Heart right ventricle (tissue), 16 donors: Measurements from ENCODE around the gene CSNK1D. TPM values are rescaled to one million over a fixed set of nuclear protein-coding genes. Genes with fewer than 3 reads are reported as not detected.

Experiments used
- ATAC-seq, 8 donors: fragments of 200-7000 bp; cut with Tn5 transposase; one replicate each; pipeline ENCODE4 v1.9.1; 2020; ENCODE audit warnings: mild to moderate bottlenecking in 8 of 8, moderate library complexity in 8 of 8, moderate number of reproducible peaks in 1 of 8
- DNase-seq, 2 donors: peaks; one replicate each; pipeline ENCODE4 v3.0.0-alpha.2; 2020
- H3K27ac ChIP-seq, 10 donors: fragments of 200-600 bp; sonication (generic) in 2 of 10; one replicate each; pipeline versions ENCODE4 v1.5.0 to v1.8.0; 2020 to 2022; ENCODE audit warnings: mild to moderate bottlenecking in 3 of 10
- H3K27me3 ChIP-seq, 7 donors: fragments of 200-600 bp; one replicate each; pipeline ENCODE4 v1.8.0; 2021 to 2022; ENCODE audit warnings: mild to moderate bottlenecking in 2 of 7
- H3K36me3 ChIP-seq, 9 donors: fragments of 200-600 bp; sonication (generic) in 1 of 9; one replicate each; pipeline versions ENCODE4 v1.5.0 to v1.8.0; 2020 to 2022; ENCODE audit warnings: mild to moderate bottlenecking in 2 of 9
- H3K4me1 ChIP-seq, 9 donors: fragments of 200-600 bp; sonication (generic) in 1 of 9; one replicate each; pipeline versions ENCODE4 v1.5.0 to v1.8.0; 2020 to 2022; ENCODE audit warnings: mild to moderate bottlenecking in 4 of 9
- H3K4me3 ChIP-seq, 10 donors: fragments of 200-600 bp; sonication (generic) in 2 of 10; one replicate each; pipeline versions ENCODE4 v1.5.0 to v1.8.0; 2020 to 2022; ENCODE audit warnings: mild to moderate bottlenecking in 7 of 10, moderate library complexity in 2 of 10
- H3K9me3 ChIP-seq, 11 donors: fragments of 200-600 bp in 10 of 11; sonication (generic) in 2 of 11; one replicate each; pipeline versions ENCODE4 v1.5.0 to v1.8.0; 2013 to 2022; ENCODE audit warnings: mild to moderate bottlenecking in 2 of 11, control low read depth in 1 of 11, moderate library complexity in 1 of 11
- CTCF ChIP-seq, 9 donors: fragments of 200-600 bp; sonication (generic) in 2 of 9; IDR thresholded peaks; one replicate each; pipeline versions ENCODE4 v1.5.0 to v1.8.0; 2021 to 2022; ENCODE audit warnings: antibody characterized with exemption in 9 of 9, mild to moderate bottlenecking in 5 of 9, moderate library complexity in 1 of 9
- WGBS, 2 donors: extraction: QIAGEN DNeasy Blood & Tissue Kit; methylation state at CpG; one replicate each; pipeline ENCODE4 v1.1.7; 2013; ENCODE audit warnings: inconsistent platforms in 1 of 2; 5-methylcytosine and 5-hydroxymethylcytosine counted together
- intact Hi-C, 10 donors: fragments of 100-400 bp; cut with DNase I; formaldehyde crosslinking; loops; one replicate each; pipeline versions ENCODE4 v1.11.1 to v1.14.2; 2022
- polyA plus RNA-seq, 2 donors: library from polyadenylated mRNA; stranded (reverse); fragments of 200-250 nt; gene quantifications; one replicate each; pipeline ENCODE4 v1.2.3, GENCODE V29; 2013
- total RNA-seq, 10 donors: library from RNA; stranded (reverse); fragmentation: NEBNext Ultra II Directional in 3 of 10; extraction: Animal tissue kit (Norgen Biotek cat#: 25700) in 3 of 10; gene quantifications; one replicate each; pipeline versions ENCODE4 v1.2.1 to v1.2.4, GENCODE V29; 2021 to 2023
- donor health status: Arrhythmogenic right ventricular cardiomyopathy.
- donor health status: ischemic (EF 13 %, LVEDD 7.1; RV severe dilation, severe dysfunction).
- donor health status: healthy with polysubstance abuse.
- donor health status: DM: no; HTN: yes; CAD: no.
- donor health status: DM: no; HTN: no; CAD: no.
- donor health status: ischemic (EF 25% LVEDD 6.9; RV normal size, moderate dysfunction).
- donor health status: ischemic (EF 25% LVEDD 5.7; RV mildly dilated, moderate dysfunction).
- donor health status: healthy.
- donor health status: DM: yes; HTN: yes; CAD: no.
- donor health status: Ischemic cardiomyopathy.
- donor health status: ischemic (EF 35%, LVEDD 5.7; RV mildly dilated, moderate dysfunction).
- donor health status: nonischemic (EF 11% LVEDD 7.7; RV severe dilation, severe dysfunction).
- donor health status: DM: yes; HTN: yes; CAD: no.
- donor health status: PGD.
- donor health status: ischemic (EF 29% LVEDD 5.4; RV normal size, mild dysfunction).
- donor health status: nonischemic (EF 23%, LVEDD 6.1; RV moderate dilation, normal function).

Gene CSNK1D
- total and polyA plus RNA-seq, 12 donors = 54.4 to 72.7 (median 66.8) TPM

GRCh38 chr17:82228278-82228841 is 45.1 kb downstream of the CSNK1D start:
- Histone ChIP-seq H3K36me3 (peaks cover 0 to 5% (median 0%) of the 10 kb centered on the region in 9 donors), H3K4me3 (peak overlapping the region in 9 of 10 donors; percentile 46 to 88 (median 55)), H3K4me1 (peaks cover 16 to 74% (median 58%) of the 10 kb centered on the region in 9 donors), H3K9me3 (no peaks in the 10 kb centered on the region), H3K27me3 (no peaks in the 10 kb centered on the region), H3K27ac (peak overlapping the region; percentile 85 to 100 (median 97))
- WGBS, 2 donors = 23 to 33% methylated on average over 46 to 62 of the region's 63 CpGs
- intact Hi-C loops = no loop called here
- peak in 4 of 8 donors; percentile 0 to 17 (median 6) for ATAC-seq
- peak in 1 of 2 donors; percentile 66 for DNase-seq
- TF ChIP-seq CTCF (IDR thresholded peaks at IDR 0.05) = no peak

GRCh38 chr17:82227629-82228277 is 45.7 kb downstream of the CSNK1D start:
- peak overlapping the region in 9 of 10 donors; percentile 46 to 88 (median 55) for H3K4me3 ChIP-seq
- H3K9me3 ChIP-seq = no peaks in the 10 kb centered on the region
- no peaks in the 10 kb centered on the region for H3K27me3 ChIP-seq
- no peak for TF ChIP-seq CTCF (IDR thresholded peaks at IDR 0.05)
- DNase-seq = no peak
- intact Hi-C loops = no loop called here
- WGBS, 2 donors = 79% methylated on average over 18 of the region's 18 CpGs
- peak overlapping the region; percentile 85 to 100 (median 97) for H3K27ac ChIP-seq
- no peak for ATAC-seq
- peaks cover 16 to 68% (median 58%) of the 10 kb centered on the region in 9 donors for H3K4me1 ChIP-seq
- no peaks in the 10 kb centered on the region for H3K36me3 ChIP-seq

GRCh38 chr17:82226809-82227628 is 46.5 kb downstream of the CSNK1D start:
- no peak for TF ChIP-seq CTCF (IDR thresholded peaks at IDR 0.05)
- Histone ChIP-seq H3K36me3 (no peaks in the 10 kb centered on the region), H3K27ac (peak overlapping the region in 4 of 10 donors; percentile 6 to 100 (median 56)), H3K4me3 (no peak overlapping the region), H3K27me3 (no peaks in the 10 kb centered on the region), H3K9me3 (no peaks in the 10 kb centered on the region), H3K4me1 (peaks cover 11 to 60% (median 51%) of the 10 kb centered on the region in 9 donors)
- WGBS, 2 donors = 83 to 89% methylated on average over 15 to 16 of the region's 16 CpGs
- intact Hi-C loops = no loop called here
- ATAC-seq = no peak
- DNase-seq = no peak

DNA sequence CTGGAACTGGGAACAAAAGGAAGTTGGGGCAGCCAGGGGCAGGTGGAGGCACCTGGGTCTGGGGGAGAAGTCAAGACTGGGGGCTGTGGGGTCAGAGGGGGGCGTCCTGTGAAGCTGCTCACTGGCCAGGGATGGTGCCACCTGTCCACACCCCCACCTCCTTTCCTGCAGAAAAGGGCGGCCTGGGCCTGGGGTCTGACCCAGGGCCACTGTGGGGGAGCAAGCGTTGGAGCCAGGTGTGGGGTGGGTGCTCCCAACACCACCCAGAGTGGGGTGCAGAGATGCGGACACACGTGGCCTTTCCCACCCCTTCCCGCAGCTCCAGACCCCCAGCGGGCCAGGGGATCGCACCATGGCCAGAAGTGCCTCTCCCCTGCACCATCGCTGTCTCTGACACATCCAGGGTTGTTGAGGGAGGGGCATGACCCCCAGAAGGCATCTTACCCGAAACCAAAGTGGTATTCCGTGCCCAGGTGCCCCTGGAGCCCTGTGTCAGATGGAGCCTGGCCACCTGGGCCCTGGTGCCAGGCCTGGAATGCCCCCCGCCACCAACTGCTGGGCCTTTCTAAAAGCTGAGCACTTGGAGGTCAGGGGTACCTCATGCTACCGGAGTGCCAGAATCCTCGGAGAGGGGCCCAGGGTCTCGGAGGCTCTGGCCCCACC is 47.2 kb downstream of the CSNK1D start:
- TF ChIP-seq CTCF (IDR thresholded peaks at IDR 0.05) = no peak
- no peaks in the 10 kb centered on the region for H3K9me3 ChIP-seq
- peaks cover 4 to 53% (median 44%) of the 10 kb centered on the region in 9 donors for H3K4me1 ChIP-seq
- ATAC-seq (no peak), DNase-seq (no peak)
- H3K36me3 ChIP-seq = no peaks in the 10 kb centered on the region
- 85 to 90% methylated on average over 14 to 15 of the region's 15 CpGs for WGBS, 2 donors
- no peak overlapping the region for H3K4me3 ChIP-seq
- peak overlapping the region in 4 of 10 donors; percentile 6 to 58 (median 48) for H3K27ac ChIP-seq
- no peaks in the 10 kb centered on the region for H3K27me3 ChIP-seq
- intact Hi-C loops = no loop called here
